ENCODE data around the gene IGSF21.

DNA sequence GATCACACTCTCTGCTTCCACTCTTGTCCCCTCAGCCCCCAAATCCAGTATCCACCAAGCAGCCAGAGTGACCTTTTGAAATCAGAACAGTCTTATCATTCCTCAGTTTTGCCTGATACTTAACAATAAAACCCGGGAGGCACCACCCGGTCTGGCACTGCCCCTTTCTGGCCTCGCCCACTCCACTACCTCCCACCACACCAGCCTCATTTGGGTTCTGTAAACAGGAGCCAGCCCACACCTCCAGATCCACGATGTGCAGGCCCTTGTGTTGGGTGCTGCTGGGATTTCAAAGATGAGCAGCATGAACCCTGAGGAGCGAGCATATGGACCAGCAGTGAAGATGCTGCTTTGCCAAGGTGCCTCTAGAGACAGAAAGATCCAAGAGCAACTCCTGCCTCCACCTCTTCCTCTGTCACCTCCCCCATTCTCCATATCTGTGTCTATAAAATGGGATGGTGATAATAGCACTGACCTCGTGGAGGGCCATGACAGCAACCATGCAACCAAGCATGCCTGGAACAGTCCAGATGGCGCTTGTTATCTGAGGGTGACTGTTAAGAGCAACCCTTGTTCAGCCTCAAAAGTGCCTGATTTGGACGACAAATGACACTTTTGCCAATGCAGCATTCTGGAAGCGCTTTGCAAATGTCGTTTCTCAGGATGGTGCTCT, 136.0 kb downstream of the IGSF21 start:
- TF ChIP-seq, protein P1, sequence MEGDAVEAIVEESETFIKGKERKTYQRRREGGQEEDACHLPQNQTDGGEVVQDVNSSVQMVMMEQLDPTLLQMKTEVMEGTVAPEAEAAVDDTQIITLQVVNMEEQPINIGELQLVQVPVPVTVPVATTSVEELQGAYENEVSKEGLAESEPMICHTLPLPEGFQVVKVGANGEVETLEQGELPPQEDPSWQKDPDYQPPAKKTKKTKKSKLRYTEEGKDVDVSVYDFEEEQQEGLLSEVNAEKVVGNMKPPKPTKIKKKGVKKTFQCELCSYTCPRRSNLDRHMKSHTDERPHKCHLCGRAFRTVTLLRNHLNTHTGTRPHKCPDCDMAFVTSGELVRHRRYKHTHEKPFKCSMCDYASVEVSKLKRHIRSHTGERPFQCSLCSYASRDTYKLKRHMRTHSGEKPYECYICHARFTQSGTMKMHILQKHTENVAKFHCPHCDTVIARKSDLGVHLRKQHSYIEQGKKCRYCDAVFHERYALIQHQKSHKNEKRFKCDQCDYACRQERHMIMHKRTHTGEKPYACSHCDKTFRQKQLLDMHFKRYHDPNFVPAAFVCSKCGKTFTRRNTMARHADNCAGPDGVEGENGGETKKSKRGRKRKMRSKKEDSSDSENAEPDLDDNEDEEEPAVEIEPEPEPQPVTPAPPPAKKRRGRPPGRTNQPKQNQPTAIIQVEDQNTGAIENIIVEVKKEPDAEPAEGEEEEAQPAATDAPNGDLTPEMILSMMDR (IDR thresholded peaks at IDR 0.05): no peak
- TF ChIP-seq EZH2 (IDR thresholded peaks at IDR 0.05; ENCODE audit: borderline replicate concordance, insufficient read depth, low read depth, low read length, poor library complexity, severe bottlenecking): no peak
